Kidney epithelial cell (primary cell): ENCODE measurements around the gene TNPO3. TPM values are rescaled to one million over a fixed set of nuclear protein-coding genes. Genes with fewer than 3 reads are reported as not detected.

ENCODE experiments used
- DNase-seq: peaks from one replicate; pipeline ENCODE4 v3.0.0-alpha.2; 2010; ENCODE audit warnings: low read depth
- H3K27me3 ChIP-seq: 2 replicates; pipeline ENCODE4 v1.6.0; 2011; ENCODE audit warnings: low read length; ENCODE audit not compliant: control insufficient read depth, insufficient read depth
- H3K36me3 ChIP-seq: 2 replicates; pipeline ENCODE4 v1.5.1; 2011; ENCODE audit warnings: low read length; ENCODE audit not compliant: control insufficient read depth, insufficient read depth
- H3K4me3 ChIP-seq: 2 replicates; pipeline ENCODE4 v1.5.1; 2011; ENCODE audit warnings: low read depth, mild to moderate bottlenecking, control low read depth, low read length
- CTCF ChIP-seq: IDR thresholded peaks from 2 replicates; pipeline ENCODE4 v1.5.1; 2011; ENCODE audit warnings: mild to moderate bottlenecking, moderate library complexity, low read length, control low read depth, inconsistent platforms; ENCODE audit not compliant: insufficient read depth, poor library complexity, severe bottlenecking
- total RNA-seq: library from RNA; depleted of rRNA; stranded (reverse); fragments of >200 nt; gene quantifications from 2 replicates; pipeline ENCODE4 v1.2.3, GENCODE V29; 2015

The TNPO3 gene
- 49.6 and 50.8 TPM in 2 replicates for total RNA-seq

- Histone ChIP-seq H3K36me3 (no peaks in the 10 kb centered on the region), H3K27me3 (no peaks in the 10 kb centered on the region), H3K4me3 (peak within 1 kb of the TSS; percentile 90)
- peak; percentile 63 for DNase-seq
- TF ChIP-seq CTCF = no peak
These were observed at the start of gene TNPO3 for GRCh38 chr7:129054438-129055293. TSS of gene TNPO3 (minus strand) at chr7:129055111. CDS start at chr7:129054770, 341 bp downstream.

- Histone ChIP-seq H3K4me3 (no peak overlapping the region), H3K36me3 (no peaks in the 10 kb centered on the region), H3K27me3 (no peaks in the 10 kb centered on the region)
- DNase-seq = no peak
- TF ChIP-seq CTCF = no peak
These were observed 48.8 kb upstream of the TNPO3 start for GRCh38 chr7:129103561-129104324.

GRCh38 chr7:129101746-129102145, 46.8 kb upstream of the TNPO3 start:
- TF ChIP-seq CTCF = no peak

GRCh38 chr7:129100827-129101166, 45.9 kb upstream of the TNPO3 start:
- Histone ChIP-seq H3K36me3 (no peaks in the 10 kb centered on the region), H3K4me3 (no peak overlapping the region), H3K27me3 (no peaks in the 10 kb centered on the region)
- DNase-seq = no peak
- no peak for TF ChIP-seq CTCF

More at GRCh38 chr7:129101746-129102145, 46.8 kb upstream of the TNPO3 start:
- no peaks in the 10 kb centered on the region for H3K36me3 ChIP-seq
- no peak overlapping the region for H3K4me3 ChIP-seq
- H3K27me3 ChIP-seq = no peaks in the 10 kb centered on the region
- no peak for DNase-seq

GRCh38 chr7:129098409-129099084, 43.6 kb upstream of the TNPO3 start:
- no peak for TF ChIP-seq CTCF
- Histone ChIP-seq H3K4me3 (no peak overlapping the region), H3K27me3 (no peaks in the 10 kb centered on the region), H3K36me3 (no peaks in the 10 kb centered on the region)
- no peak for DNase-seq
